ENCODE results near the gene TM4SF5.
A peak's percentile ranks its signal among the peaks of the same experiment; 100 is the strongest.
"Not testable (repeated sequence)": the region's sequence is repeated elsewhere in the genome, so short reads cannot be mapped to it uniquely, and the experiment has no call there.

TM4SF5 gene

GRCh38 chr17:4816826-4817225 is 45.1 kb downstream of the TM4SF5 start:
- no peak for TF ChIP-seq CTCF (IDR thresholded peaks at IDR 0.05; ENCODE audit: low read depth, low read length, missing control alignments)
- no peak for DNase-seq (ENCODE audit: extremely low read depth, low read depth)
- H3K4me3 ChIP-seq (replicated peaks; ENCODE audit: low read depth, low read length): no peak overlapping the region

- H3K4me3 ChIP-seq (replicated peaks; ENCODE audit: low read depth, low read length): no peak overlapping the region
- no peak for DNase-seq (ENCODE audit: extremely low read depth, low read depth)
- TF ChIP-seq CTCF (IDR thresholded peaks at IDR 0.05; ENCODE audit: low read depth, low read length, missing control alignments): no peak
These were observed 46.6 kb downstream of the TM4SF5 start for GRCh38 chr17:4818276-4818675.

GRCh38 chr17:4822835-4823234 is 51.1 kb downstream of the TM4SF5 start:
- DNase-seq (ENCODE audit: extremely low read depth, low read depth): no peak
- no peak for TF ChIP-seq CTCF (IDR thresholded peaks at IDR 0.05; ENCODE audit: low read depth, low read length, missing control alignments)
- no peak overlapping the region for H3K4me3 ChIP-seq (replicated peaks; ENCODE audit: low read depth, low read length)

GRCh38 chr17:4823373-4824089 is 51.8 kb downstream of the TM4SF5 start:
- no peak overlapping the region for H3K4me3 ChIP-seq (replicated peaks; ENCODE audit: low read depth, low read length)
- TF ChIP-seq CTCF (IDR thresholded peaks at IDR 0.05; ENCODE audit: low read depth, low read length, missing control alignments): no peak
- DNase-seq (ENCODE audit: extremely low read depth, low read depth): no peak

GRCh38 chr17:4827399-4827798 is 55.7 kb downstream of the TM4SF5 start:
- no peak overlapping the region for H3K4me3 ChIP-seq (replicated peaks; ENCODE audit: low read depth, low read length)
- TF ChIP-seq CTCF (IDR thresholded peaks at IDR 0.05; ENCODE audit: low read depth, low read length, missing control alignments): no peak
- no peak for DNase-seq (ENCODE audit: extremely low read depth, low read depth)

- DNase-seq (ENCODE audit: extremely low read depth, low read depth): not testable (repeated sequence)
- peak overlapping the region; percentile 85 for H3K4me3 ChIP-seq (replicated peaks; ENCODE audit: low read depth, low read length)
These were observed 61.1 kb downstream of the TM4SF5 start for GRCh38 chr17:4832829-4833177.
